WTC11 (cell line): Measurements from ENCODE around the gene UPF3A.

Experiments
- ESRRA ChIP-seq: sonication (generic); formaldehyde crosslinking; IDR thresholded peaks from 2 replicates; pipeline ENCODE4 v1.8.1; 2022; ENCODE audit warnings: mild to moderate bottlenecking, missing genetic modification reagents, borderline replicate concordance
- NR3C1 ChIP-seq: sonication (generic); formaldehyde crosslinking; conservative IDR thresholded peaks from 2 replicates; pipeline ENCODE4 v1.8.1; 2023; ENCODE audit warnings: low read depth, mild to moderate bottlenecking, missing genetic modification reagents
- TF ChIP-seq, protein P1 (sequence below): fragments of 200-600 bp; IDR thresholded peaks from 2 replicates; pipeline ENCODE4 v1.8.0; 2022; ENCODE audit warnings: antibody characterized with exemption
- TF ChIP-seq, protein P2 (sequence below): sonication (generic); formaldehyde crosslinking; IDR thresholded peaks from 2 replicates; pipeline ENCODE4 v1.8.1; 2023; ENCODE audit warnings: mild to moderate bottlenecking, missing genetic modification reagents, moderate library complexity
- TF ChIP-seq, protein P3 (sequence below): sonication (generic); formaldehyde crosslinking; IDR thresholded peaks from 2 replicates; pipeline ENCODE4 v1.8.1; 2023; ENCODE audit warnings: mild to moderate bottlenecking, missing genetic modification reagents
- TF ChIP-seq, protein P4 (sequence below): sonication (generic); formaldehyde crosslinking; IDR thresholded peaks from 2 replicates; pipeline ENCODE4 v1.8.1; 2022; ENCODE audit warnings: missing genetic modification reagents, borderline replicate concordance

DNA sequence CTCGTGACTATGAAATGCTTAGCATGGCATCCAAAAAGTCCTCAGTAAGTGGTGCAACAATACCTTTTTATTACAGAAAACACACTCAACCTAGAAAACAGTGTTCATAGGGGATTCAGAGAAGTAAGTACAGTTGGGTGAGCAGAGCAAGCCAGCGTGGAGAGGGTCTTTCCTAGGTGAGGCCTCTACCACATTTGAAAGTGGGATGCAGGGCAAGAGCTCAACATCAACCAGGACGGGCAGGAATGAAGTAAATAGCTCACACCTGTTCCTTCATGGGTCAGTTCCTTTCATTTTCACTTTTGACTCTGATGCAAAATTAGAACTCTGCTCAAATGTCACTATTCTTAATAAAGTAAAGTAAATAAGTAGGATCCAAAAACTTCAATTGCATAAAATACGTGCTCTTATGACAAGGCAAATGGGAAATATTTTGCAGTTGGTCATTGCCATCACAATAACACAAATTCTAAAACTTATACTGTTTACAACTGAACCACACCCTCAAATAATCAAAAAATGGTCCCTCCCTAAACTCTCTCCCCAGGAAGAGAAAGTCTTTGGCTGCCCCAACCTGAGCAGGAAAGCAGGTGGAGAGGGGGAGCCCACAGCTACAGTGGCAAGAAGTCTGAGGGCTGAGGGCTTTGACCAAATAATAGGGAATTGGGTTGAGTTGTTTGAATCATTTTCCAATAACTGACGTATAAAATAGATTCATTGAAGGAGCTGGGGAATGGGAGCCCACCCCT, 53.1 kb downstream of the UPF3A start:
- TF ChIP-seq, protein P1, sequence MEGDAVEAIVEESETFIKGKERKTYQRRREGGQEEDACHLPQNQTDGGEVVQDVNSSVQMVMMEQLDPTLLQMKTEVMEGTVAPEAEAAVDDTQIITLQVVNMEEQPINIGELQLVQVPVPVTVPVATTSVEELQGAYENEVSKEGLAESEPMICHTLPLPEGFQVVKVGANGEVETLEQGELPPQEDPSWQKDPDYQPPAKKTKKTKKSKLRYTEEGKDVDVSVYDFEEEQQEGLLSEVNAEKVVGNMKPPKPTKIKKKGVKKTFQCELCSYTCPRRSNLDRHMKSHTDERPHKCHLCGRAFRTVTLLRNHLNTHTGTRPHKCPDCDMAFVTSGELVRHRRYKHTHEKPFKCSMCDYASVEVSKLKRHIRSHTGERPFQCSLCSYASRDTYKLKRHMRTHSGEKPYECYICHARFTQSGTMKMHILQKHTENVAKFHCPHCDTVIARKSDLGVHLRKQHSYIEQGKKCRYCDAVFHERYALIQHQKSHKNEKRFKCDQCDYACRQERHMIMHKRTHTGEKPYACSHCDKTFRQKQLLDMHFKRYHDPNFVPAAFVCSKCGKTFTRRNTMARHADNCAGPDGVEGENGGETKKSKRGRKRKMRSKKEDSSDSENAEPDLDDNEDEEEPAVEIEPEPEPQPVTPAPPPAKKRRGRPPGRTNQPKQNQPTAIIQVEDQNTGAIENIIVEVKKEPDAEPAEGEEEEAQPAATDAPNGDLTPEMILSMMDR: no peak
- TF ChIP-seq ESRRA (CRISPR knock-in tag) (no peak), NR3C1 (no peak)
- TF ChIP-seq, protein P2, sequence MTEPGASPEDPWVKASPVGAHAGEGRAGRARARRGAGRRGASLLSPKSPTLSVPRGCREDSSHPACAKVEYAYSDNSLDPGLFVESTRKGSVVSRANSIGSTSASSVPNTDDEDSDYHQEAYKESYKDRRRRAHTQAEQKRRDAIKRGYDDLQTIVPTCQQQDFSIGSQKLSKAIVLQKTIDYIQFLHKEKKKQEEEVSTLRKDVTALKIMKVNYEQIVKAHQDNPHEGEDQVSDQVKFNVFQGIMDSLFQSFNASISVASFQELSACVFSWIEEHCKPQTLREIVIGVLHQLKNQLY (CRISPR knock-in tag): no peak
- TF ChIP-seq, protein P3, sequence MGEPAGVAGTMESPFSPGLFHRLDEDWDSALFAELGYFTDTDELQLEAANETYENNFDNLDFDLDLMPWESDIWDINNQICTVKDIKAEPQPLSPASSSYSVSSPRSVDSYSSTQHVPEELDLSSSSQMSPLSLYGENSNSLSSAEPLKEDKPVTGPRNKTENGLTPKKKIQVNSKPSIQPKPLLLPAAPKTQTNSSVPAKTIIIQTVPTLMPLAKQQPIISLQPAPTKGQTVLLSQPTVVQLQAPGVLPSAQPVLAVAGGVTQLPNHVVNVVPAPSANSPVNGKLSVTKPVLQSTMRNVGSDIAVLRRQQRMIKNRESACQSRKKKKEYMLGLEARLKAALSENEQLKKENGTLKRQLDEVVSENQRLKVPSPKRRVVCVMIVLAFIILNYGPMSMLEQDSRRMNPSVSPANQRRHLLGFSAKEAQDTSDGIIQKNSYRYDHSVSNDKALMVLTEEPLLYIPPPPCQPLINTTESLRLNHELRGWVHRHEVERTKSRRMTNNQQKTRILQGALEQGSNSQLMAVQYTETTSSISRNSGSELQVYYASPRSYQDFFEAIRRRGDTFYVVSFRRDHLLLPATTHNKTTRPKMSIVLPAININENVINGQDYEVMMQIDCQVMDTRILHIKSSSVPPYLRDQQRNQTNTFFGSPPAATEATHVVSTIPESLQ (CRISPR knock-in tag): no peak
- TF ChIP-seq, protein P4, sequence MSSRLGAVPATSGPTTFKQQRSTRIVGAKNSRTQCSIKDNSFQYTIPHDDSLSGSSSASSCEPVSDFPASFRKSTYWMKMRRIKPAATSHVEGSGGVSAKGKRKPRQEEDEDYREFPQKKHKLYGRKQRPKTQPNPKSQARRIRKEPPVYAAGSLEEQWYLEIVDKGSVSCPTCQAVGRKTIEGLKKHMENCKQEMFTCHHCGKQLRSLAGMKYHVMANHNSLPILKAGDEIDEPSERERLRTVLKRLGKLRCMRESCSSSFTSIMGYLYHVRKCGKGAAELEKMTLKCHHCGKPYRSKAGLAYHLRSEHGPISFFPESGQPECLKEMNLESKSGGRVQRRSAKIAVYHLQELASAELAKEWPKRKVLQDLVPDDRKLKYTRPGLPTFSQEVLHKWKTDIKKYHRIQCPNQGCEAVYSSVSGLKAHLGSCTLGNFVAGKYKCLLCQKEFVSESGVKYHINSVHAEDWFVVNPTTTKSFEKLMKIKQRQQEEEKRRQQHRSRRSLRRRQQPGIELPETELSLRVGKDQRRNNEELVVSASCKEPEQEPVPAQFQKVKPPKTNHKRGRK: no peak
